CD4-positive, alpha-beta T cell treated with Interleukin-4 for 4 hours (primary cell): ENCODE measurements around the gene UBL7.

Experiments
- DNase-seq: peaks from one replicate; pipeline ENCODE4 v3.0.0-alpha.2; 2020

Gene UBL7

GRCh38 chr15:74422265-74422651, 38.7 kb downstream of the UBL7 start:
- DNase-seq: no peak

- DNase-seq: no peak
Measured at GRCh38 chr15:74421302-74422245, 39.4 kb downstream of the UBL7 start.

DNA sequence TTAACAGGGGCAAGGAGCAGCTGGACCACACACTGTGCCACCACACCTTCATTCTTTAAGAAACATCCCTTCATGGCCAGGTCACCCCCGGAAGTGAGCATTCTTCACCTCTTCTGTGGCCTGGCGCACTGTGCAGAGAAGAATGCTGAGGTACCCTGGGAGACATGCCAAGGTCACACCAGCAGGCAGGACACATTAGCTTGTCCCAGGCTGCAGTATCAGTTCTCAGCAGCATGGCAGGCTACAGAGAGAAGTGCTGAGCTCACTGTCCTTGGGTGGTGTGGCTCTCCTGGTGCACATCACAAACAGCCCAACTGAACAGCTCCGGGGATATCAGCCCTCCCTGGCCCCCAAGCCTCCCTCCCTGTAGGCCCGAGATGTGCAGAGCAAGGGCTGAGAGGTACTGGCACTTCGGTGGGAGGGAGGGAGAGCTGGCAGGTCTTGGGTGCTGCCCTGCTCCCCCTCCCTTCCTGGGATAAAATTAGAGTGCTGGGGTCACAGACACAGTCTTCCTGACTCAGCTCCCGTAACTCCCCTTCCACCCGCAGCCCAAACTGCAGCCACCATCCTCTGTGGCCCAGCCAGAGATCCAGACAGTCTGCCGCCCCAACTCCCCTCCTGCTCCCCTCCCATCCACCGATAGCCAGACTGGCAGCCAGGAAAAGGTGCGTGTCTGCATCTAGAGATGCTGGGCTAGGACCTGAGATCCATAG, 40.6 kb downstream of the UBL7 start:
- DNase-seq: no peak

- no peak for DNase-seq
Measured at GRCh38 chr15:74419432-74419831, 41.5 kb downstream of the UBL7 start.

GRCh38 chr15:74418575-74419338, 42.2 kb downstream of the UBL7 start:
- DNase-seq: no peak

GRCh38 chr15:74417670-74418069, 43.3 kb downstream of the UBL7 start:
- no peak for DNase-seq

GRCh38 chr15:74417225-74417624, 43.7 kb downstream of the UBL7 start:
- no peak for DNase-seq

DNA sequence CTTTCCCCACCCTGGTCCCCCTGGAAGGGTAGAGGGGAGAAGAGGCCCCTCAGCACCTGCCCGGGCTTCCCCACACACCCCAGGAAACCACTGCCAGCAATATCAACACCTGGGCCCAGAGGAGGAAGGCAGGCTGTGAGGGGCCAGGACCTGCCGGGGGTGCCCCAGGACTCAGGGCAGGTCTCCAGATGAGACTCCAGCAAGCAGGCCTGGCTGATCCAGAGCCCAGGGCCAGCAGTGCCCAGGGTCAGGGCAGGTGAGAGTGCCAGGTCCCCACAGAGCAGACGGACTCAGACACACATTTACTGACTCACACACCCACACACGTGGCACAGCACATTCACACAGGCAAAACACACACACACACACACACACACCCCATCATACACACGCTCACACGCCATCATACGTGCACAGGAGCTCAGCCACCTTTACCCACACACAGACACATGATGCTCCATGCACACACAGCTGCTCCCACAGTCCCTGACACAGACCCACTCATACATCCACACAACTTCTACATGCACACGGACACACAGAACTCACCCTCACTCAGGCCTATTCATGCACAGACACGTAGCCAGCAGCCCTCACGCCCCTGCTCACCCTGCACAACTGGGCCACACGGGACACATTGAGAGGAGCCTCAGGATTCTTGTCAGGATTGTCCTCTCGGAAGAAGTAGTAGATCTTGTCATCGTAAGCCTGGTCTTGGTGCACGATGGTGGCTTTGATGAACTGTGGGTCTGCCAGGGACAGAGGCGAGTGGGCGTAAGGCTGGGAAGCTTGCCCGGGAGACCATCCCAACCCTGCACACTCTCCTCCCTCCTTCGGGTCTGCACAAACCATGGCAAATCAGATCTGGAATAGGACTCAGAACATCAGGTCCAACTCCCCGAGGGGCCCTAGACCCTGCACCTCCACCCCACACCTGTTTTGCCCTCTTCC, 44.7 kb downstream of the UBL7 start:
- DNase-seq: no peak

DNA sequence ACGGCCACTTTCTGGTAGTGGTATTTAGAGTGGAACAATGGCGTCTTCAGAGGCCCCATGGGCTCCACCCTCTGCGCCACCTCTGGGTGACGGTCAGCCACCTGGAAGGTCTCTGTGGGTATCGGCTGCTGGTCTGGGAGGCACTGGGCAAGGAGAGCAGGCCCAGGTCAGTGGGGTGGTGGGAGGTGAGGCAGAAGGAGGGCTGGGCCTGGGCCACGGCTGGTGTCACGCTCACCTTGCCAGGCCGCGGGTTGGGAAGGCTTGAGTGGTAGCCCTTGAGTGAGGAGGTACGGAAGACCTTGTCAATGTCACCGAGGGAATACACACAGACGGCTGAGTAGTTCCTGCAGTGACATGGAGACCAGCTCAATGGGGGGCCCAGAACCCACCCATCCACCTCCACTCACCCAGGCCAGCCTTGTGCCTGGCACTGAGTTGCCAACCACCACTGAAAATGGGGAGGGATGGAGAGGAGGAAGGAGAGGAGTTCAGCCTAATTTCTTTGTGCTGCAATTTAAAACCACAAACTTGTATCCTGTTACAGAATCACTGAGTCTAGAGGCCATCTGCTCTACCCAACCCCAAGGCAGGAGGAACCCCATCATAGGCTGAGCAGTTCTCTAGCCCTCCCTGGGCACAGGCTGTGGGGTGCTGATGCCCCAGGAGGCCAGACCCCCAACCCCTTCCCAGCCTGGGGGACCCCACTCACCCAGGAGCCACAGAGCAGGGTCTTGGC, 46.2 kb downstream of the UBL7 start:
- no peak for DNase-seq

GRCh38 chr15:74414081-74414580, 46.8 kb downstream of the UBL7 start:
- no peak for DNase-seq

DNA sequence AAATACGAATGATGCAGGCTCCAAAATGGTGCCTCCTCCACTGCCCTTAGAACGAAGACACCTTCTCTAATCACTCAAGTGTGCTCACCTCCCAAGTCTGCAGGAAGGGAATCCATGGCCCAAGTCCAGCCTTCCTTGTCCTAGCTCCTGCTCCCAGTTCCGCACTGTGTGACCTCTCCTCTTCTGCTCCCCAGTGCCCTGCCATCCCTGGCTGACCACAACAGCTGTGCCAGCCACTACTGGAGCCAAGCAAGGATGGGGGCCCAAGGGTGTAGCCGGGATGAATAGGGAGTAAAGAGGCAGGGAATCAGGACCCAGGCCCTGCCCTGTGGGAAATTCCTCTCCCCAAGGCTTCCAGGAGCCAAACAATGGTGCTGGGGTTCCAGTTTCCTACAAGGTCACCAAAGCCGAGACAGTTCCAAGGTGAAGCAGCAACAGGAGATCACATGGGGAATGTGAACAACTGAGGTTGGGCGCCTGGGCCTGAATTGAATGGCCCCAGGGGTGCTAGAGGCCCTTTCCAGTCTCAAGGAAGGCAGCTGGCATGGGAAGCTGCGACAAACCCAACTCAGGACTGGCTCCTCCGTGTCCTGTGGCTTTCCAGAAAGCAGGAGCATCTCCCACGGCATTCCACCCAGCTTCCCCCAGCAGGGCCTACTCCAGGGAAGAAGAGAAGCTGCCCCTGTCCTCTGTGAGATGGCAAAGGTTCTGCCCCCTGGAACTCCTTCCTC, 47.4 kb downstream of the UBL7 start:
- no peak for DNase-seq

DNA sequence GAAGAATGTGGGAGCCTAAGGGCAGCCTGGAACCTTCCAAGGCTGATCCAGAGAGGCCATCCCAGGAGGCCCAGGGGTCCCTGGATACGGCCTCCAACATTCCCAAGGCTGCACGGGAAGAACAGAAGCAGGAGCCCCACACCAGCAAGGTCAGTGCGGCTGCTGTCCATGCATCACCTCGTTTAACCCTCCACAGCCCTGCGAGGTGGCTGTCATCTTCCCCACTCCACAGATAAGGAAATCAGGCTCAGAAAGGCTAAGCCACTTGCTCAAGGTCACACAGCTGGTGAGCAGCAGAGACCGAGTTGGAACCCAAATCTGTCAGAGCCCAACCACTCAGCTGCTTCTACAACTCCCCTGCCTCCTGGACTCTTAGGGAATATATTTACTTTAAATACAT, 48.8 kb downstream of the UBL7 start:
- no peak for DNase-seq

- no peak for DNase-seq
Measured at GRCh38 chr15:74411686-74412085, 49.3 kb downstream of the UBL7 start.

DNA sequence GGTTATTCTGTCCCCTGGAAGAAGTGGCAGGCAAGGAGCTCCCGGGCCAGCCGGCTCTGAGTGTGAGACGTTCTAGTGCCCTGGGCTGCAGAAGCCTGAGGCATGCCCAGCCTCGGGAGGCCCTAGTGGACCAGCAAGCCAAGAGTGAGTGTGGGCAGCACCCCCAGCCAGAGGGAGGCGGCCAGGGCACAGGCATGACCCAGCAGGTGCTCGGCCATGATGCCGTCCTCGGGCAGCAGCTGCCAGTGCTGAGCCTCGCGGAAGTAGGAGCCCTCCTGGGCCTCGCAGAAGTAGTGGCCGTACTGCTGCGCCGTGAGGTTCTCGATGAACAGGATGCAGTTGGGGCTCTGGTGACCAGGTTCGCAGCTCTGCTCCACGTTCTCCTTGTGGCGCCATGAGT, 50.5 kb downstream of the UBL7 start:
- no peak for DNase-seq

GRCh38 chr15:74409225-74409624, 51.7 kb downstream of the UBL7 start:
- no peak for DNase-seq

- no peak for DNase-seq
Measured at GRCh38 chr15:74408815-74409214, 52.1 kb downstream of the UBL7 start.

DNA sequence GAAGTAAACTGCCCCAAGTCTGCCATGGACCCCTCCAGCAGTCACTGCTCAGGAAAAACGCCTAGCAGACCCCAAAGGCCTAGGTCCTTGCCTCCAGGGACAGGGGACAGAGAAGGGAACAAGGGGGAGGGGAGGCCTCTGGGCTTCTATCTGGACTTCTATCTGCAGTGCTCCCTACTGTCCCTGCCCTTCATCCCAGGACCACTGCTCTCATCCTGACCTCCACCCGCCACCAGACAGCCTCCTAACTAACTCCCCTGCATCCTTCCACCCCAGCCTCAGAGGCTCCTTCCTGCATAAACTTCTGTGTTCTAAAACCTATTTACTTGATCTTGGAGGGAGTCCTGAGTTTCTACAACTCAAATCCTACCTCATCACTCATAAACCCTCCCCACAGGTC, 52.6 kb downstream of the UBL7 start:
- no peak for DNase-seq

DNA sequence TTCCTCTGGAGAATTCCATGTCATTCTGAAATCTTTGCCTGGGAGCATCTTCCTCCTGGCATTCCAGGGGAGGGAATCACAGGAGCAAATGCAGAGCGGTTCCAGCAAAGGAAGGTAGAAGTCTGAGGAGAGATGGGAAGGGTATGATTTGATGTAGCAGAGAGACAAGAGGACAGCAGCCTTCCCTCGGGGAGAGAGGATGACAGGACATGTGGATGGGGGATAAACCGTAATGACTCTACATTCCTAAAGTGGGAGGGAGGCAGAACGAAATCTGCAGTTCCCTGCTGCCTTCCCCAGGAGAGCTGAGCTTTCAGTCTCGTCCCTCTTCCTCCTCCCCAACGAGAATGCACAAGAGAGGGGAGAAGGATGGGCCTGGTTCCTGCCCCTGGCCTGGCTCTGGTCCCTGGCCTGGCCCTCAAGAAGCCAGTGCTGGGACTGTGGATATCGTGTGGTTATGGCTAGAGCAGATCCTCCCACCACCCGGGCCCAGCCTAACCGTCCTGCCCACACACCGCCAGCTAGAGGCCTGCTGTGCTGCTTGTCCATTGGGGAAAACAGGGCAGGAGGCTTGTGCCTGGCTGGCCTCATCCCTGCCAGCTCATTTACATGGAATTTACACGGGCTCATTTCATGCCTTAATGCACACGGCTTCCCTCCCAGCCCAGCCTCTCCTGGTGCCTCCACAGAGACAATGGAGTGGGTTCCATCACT, 53.8 kb downstream of the UBL7 start:
- no peak for DNase-seq

DNA sequence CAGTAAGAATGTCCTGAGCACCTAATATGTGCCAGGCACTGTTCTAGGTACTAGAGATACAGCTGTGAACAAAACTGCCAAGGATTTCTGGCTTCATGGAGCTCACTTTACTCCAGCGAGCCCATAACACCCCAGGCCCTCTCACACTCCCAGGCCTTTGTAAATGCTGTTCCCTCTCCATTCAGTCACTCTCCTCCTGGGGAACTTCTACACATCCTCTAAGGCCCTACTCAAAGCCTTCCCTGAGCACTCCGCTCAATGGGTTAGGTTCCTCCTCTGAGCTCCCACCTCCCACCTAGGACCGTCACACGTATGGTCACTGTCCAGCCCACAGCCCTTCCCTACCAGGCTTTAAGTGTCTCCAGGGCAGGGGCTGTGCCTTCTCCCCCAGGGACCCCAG, 54.4 kb downstream of the UBL7 start:
- DNase-seq: no peak

DNA sequence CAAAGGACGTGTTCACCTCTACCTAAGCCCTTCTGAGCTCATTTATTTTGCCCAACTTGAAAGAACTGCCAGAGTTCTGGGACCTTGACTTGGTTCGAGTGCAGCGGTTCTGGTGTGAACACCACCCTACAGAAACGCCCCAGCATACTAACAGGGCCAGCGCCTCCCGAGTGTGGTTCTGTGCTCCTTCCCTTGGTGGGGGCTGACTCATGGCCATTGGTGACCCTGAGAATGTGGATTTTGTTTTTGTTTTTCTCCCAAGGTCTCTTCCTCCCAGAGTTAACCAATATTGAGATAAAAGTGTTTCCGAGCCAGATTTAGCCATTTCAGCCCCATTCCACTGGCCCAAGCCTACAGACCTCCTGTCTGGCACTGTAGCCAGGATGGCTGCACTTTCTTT, 55.1 kb downstream of the UBL7 start:
- no peak for DNase-seq
